Peyer's patch (tissue), 4 donors: ENCODE results near the gene GPR78.

Experiments used
- POLR2A ChIP-seq, 2 donors: fragments of 450-650 bp; IDR thresholded peaks; one replicate each; pipeline ENCODE4 v1.5.1; 2017; ENCODE audit warnings: antibody characterized with exemption in 2 of 2, mild to moderate bottlenecking in 2 of 2, moderate library complexity in 2 of 2
- TF ChIP-seq, protein P1 (sequence below), 6 experiments: fragments of 450-650 bp in 4 of 6; fragments of 200-600 bp in 2 of 6; sonication (generic) in 1 of 6; IDR thresholded peaks; one replicate each; pipeline ENCODE4 v1.5.1; 2017 to 2019; ENCODE audit warnings: antibody characterized with exemption in 6 of 6, mild to moderate bottlenecking in 3 of 6, moderate library complexity in 1 of 6

DNA sequence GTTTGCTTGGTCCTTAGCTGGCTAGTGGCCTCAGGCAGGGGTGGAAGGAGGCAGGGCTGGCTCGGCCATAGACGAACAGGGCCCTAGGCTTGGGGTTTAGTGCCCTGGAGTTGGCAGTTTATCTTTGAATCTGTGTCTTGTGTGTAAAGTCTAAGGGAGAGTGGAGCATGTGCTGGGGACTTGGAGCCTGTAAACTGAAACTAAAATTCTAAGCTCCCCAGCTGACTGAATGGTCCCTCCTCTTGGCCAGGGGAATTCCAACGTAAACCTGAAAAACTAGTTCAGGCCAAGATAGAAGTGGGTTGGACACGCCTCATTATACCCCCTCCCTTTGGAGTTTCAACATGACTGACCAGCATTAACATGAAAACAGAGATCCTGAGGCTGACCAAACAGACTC, 46.1 kb upstream of the GPR78 start:
- TF ChIP-seq, protein P1, sequence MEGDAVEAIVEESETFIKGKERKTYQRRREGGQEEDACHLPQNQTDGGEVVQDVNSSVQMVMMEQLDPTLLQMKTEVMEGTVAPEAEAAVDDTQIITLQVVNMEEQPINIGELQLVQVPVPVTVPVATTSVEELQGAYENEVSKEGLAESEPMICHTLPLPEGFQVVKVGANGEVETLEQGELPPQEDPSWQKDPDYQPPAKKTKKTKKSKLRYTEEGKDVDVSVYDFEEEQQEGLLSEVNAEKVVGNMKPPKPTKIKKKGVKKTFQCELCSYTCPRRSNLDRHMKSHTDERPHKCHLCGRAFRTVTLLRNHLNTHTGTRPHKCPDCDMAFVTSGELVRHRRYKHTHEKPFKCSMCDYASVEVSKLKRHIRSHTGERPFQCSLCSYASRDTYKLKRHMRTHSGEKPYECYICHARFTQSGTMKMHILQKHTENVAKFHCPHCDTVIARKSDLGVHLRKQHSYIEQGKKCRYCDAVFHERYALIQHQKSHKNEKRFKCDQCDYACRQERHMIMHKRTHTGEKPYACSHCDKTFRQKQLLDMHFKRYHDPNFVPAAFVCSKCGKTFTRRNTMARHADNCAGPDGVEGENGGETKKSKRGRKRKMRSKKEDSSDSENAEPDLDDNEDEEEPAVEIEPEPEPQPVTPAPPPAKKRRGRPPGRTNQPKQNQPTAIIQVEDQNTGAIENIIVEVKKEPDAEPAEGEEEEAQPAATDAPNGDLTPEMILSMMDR (IDR thresholded peaks at IDR 0.05): no peak
- no peak for TF ChIP-seq POLR2A (IDR thresholded peaks at IDR 0.05)
